Measurements from ENCODE around the gene MIPOL1.
"Not testable (repeated sequence)": the region's sequence is repeated elsewhere in the genome, so short reads cannot be mapped to it uniquely, and the experiment has no call there.

The MIPOL1 gene

GRCh38 chr14:37202812-37203211 lies 5.1 kb downstream of the MIPOL1 start:
- Histone ChIP-seq H3K4me3 (ENCODE audit: low read depth, low read length, poor library complexity, severe bottlenecking) (no peak overlapping the region), H3K79me2 (ENCODE audit: insufficient read depth, low read length) (no peaks in the 10 kb centered on the region), H2AFZ (ENCODE audit: low read length) (no peak overlapping the region), H3K36me3 (ENCODE audit: insufficient read depth, low read length) (no peaks in the 10 kb centered on the region), H3K4me2 (ENCODE audit: low read length) (no peak overlapping the region), H4K20me1 (ENCODE audit: insufficient read depth, low read length) (no peaks in the 10 kb centered on the region), H3K9me3 (ENCODE audit: low read length) (no peaks in the 10 kb centered on the region), H3F3A (ENCODE audit: insufficient read depth, low read length) (no peaks in the 10 kb centered on the region), H3K27me3 (ENCODE audit: insufficient read depth, low read length) (no peaks in the 10 kb centered on the region), H3K27ac (ENCODE audit: low read depth, low read length, poor library complexity, severe bottlenecking) (no peak overlapping the region), H3K9me2 (ENCODE audit: low read depth, low read length) (no peaks in the 10 kb centered on the region), H3K9ac (ENCODE audit: low read length) (no peak overlapping the region), H3K4me1 (ENCODE audit: insufficient read depth, low read length, severe bottlenecking) (no peaks in the 10 kb centered on the region)
- TF ChIP-seq EZH2 (IDR thresholded peaks at IDR 0.05; ENCODE audit: borderline replicate concordance, low read length): no peak
- TF ChIP-seq, protein P1, sequence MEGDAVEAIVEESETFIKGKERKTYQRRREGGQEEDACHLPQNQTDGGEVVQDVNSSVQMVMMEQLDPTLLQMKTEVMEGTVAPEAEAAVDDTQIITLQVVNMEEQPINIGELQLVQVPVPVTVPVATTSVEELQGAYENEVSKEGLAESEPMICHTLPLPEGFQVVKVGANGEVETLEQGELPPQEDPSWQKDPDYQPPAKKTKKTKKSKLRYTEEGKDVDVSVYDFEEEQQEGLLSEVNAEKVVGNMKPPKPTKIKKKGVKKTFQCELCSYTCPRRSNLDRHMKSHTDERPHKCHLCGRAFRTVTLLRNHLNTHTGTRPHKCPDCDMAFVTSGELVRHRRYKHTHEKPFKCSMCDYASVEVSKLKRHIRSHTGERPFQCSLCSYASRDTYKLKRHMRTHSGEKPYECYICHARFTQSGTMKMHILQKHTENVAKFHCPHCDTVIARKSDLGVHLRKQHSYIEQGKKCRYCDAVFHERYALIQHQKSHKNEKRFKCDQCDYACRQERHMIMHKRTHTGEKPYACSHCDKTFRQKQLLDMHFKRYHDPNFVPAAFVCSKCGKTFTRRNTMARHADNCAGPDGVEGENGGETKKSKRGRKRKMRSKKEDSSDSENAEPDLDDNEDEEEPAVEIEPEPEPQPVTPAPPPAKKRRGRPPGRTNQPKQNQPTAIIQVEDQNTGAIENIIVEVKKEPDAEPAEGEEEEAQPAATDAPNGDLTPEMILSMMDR (IDR thresholded peaks at IDR 0.05; ENCODE audit: low read length): no peak

DNA sequence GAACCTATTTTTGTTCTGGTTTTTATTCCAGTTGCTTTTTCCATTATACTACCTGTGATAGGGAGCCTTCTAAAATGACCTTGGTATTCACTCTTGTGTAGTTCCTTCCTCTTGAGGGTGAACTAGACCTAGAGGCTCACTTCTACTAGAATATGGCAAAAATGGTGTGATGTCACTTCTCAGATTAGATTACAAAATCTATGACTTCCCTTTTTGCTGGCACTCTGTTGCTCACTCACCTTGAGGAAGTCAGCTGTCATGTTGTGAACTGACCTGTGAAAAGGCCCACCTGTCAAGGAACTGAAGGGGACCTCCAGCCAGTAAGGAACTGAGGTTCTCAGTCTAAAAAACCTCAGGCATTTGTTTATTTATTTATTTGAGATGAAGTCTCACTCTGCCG lies 5.7 kb downstream of the MIPOL1 start:
- Histone ChIP-seq H3K27ac (ENCODE audit: low read depth, low read length, poor library complexity, severe bottlenecking) (no peak overlapping the region), H3K79me2 (ENCODE audit: insufficient read depth, low read length) (no peaks in the 10 kb centered on the region), H3K4me1 (ENCODE audit: insufficient read depth, low read length, severe bottlenecking) (no peaks in the 10 kb centered on the region), H2AFZ (ENCODE audit: low read length) (no peak overlapping the region), H3K4me3 (ENCODE audit: low read depth, low read length, poor library complexity, severe bottlenecking) (no peak overlapping the region), H4K20me1 (ENCODE audit: insufficient read depth, low read length) (no peaks in the 10 kb centered on the region), H3K4me2 (ENCODE audit: low read length) (no peak overlapping the region), H3K27me3 (ENCODE audit: insufficient read depth, low read length) (no peaks in the 10 kb centered on the region), H3K9ac (ENCODE audit: low read length) (no peak overlapping the region), H3K9me3 (ENCODE audit: low read length) (no peaks in the 10 kb centered on the region), H3K36me3 (ENCODE audit: insufficient read depth, low read length) (no peaks in the 10 kb centered on the region), H3F3A (ENCODE audit: insufficient read depth, low read length) (no peaks in the 10 kb centered on the region), H3K9me2 (ENCODE audit: low read depth, low read length) (no peaks in the 10 kb centered on the region)
- TF ChIP-seq, protein P1 (IDR thresholded peaks at IDR 0.05; ENCODE audit: low read length): no peak
- no peak for TF ChIP-seq EZH2 (IDR thresholded peaks at IDR 0.05; ENCODE audit: borderline replicate concordance, low read length)

- H3K27ac ChIP-seq (ENCODE audit: low read depth, low read length, poor library complexity, severe bottlenecking); H3K9me3 ChIP-seq (ENCODE audit: low read length); H3K9me2 ChIP-seq (ENCODE audit: low read depth, low read length); H3K4me3 ChIP-seq (ENCODE audit: low read depth, low read length, poor library complexity, severe bottlenecking); H2AFZ ChIP-seq (ENCODE audit: low read length); H3K4me1 ChIP-seq (ENCODE audit: insufficient read depth, low read length, severe bottlenecking); H3K27me3 ChIP-seq (ENCODE audit: insufficient read depth, low read length); H4K20me1 ChIP-seq (ENCODE audit: insufficient read depth, low read length); H3K4me2 ChIP-seq (ENCODE audit: low read length); H3F3A ChIP-seq (ENCODE audit: insufficient read depth, low read length); H3K79me2 ChIP-seq (ENCODE audit: insufficient read depth, low read length); H3K9ac ChIP-seq (ENCODE audit: low read length); H3K36me3 ChIP-seq (ENCODE audit: insufficient read depth, low read length): not testable (repeated sequence)
Observed at GRCh38 chr14:37205623-37206605, 8.2 kb downstream of the MIPOL1 start.

DNA sequence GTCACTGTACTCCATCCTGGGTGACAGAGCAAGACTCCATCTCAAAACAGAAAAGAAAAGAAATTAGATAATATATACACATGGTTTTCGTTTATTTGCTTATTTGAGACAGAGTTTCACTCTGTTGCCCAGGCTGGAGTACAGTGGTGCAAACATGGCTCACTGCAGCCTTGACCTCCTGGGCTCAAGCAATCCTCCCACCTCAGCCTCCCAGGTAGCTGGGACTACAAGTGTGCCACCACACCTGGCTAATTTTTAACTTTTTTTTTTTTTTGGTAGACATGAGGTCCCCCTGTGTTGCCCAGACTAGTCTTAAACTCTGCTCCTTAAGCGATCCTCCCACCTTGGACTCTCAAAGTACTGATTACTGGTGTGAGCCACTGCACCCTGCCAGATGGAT lies 11.9 kb downstream of the MIPOL1 start:
- not testable (repeated sequence) for H3F3A ChIP-seq (ENCODE audit: insufficient read depth, low read length); H2AFZ ChIP-seq (ENCODE audit: low read length); H3K79me2 ChIP-seq (ENCODE audit: insufficient read depth, low read length); H3K4me2 ChIP-seq (ENCODE audit: low read length); H3K4me3 ChIP-seq (ENCODE audit: low read depth, low read length, poor library complexity, severe bottlenecking); H4K20me1 ChIP-seq (ENCODE audit: insufficient read depth, low read length); H3K36me3 ChIP-seq (ENCODE audit: insufficient read depth, low read length); H3K9me2 ChIP-seq (ENCODE audit: low read depth, low read length); H3K9ac ChIP-seq (ENCODE audit: low read length); H3K9me3 ChIP-seq (ENCODE audit: low read length); H3K27me3 ChIP-seq (ENCODE audit: insufficient read depth, low read length); H3K4me1 ChIP-seq (ENCODE audit: insufficient read depth, low read length, severe bottlenecking); H3K27ac ChIP-seq (ENCODE audit: low read depth, low read length, poor library complexity, severe bottlenecking)
